HG02610 (cell line): ENCODE results near the gene UBE2H.
"Not testable (repeated sequence)": the region's sequence is repeated elsewhere in the genome, so short reads cannot be mapped to it uniquely, and the experiment has no call there.

Experiments used
- ATAC-seq: cut with Tn5 transposase; IDR thresholded peaks from one replicate; pipeline ENCODE4 v1.9.1; 2021; ENCODE audit warnings: mild to moderate bottlenecking, moderate library complexity; ENCODE audit not compliant: unreplicated experiment

The UBE2H gene

GRCh38 chr7:129952653-129953560 is at the start of gene UBE2H:
Gene UBE2H, minus strand, starts transcription at chr7:129952960. Its CDS starts 405 bp downstream, at chr7:129952555.
- ATAC-seq = peak; percentile 60

- ATAC-seq = no peak
Observed at GRCh38 chr7:129998446-129998845, 45.7 kb upstream of the UBE2H start.

- ATAC-seq = no peak
Observed at GRCh38 chr7:129997285-129997684, 44.5 kb upstream of the UBE2H start.

GRCh38 chr7:129993275-129993674 is 40.5 kb upstream of the UBE2H start:
- no peak for ATAC-seq

GRCh38 chr7:129990403-129991192 is 37.8 kb upstream of the UBE2H start:
- no peak for ATAC-seq

- no peak for ATAC-seq
Observed at GRCh38 chr7:129989466-129989865, 36.7 kb upstream of the UBE2H start.

- no peak for ATAC-seq
Observed at GRCh38 chr7:129986600-129986999, 33.8 kb upstream of the UBE2H start.

GRCh38 chr7:129980667-129981066 is 27.9 kb upstream of the UBE2H start:
- ATAC-seq = no peak

GRCh38 chr7:129975309-129975708 is 22.5 kb upstream of the UBE2H start:
- no peak for ATAC-seq

- ATAC-seq = no peak
Observed at GRCh38 chr7:129970816-129971215, 18.1 kb upstream of the UBE2H start.

- no peak for ATAC-seq
Observed at GRCh38 chr7:129969881-129970446, 17.2 kb upstream of the UBE2H start.

- no peak for ATAC-seq
Observed at GRCh38 chr7:129968592-129969383, 16.0 kb upstream of the UBE2H start.

GRCh38 chr7:129960204-129960475 is 7.4 kb upstream of the UBE2H start:
- ATAC-seq = not testable (repeated sequence)

- ATAC-seq = no peak
Observed at GRCh38 chr7:129959471-129960203, 6.9 kb upstream of the UBE2H start.

- ATAC-seq = no peak
Observed at GRCh38 chr7:129958643-129959470, 6.1 kb upstream of the UBE2H start.

GRCh38 chr7:129955993-129956543 is 3.3 kb upstream of the UBE2H start:
- ATAC-seq = no peak

- ATAC-seq = peak; percentile 9
Observed at GRCh38 chr7:129952086-129952652, 591 bp downstream of the UBE2H start.

- ATAC-seq = no peak
Observed at GRCh38 chr7:129951226-129952085, 1.3 kb downstream of the UBE2H start.
